Liver (tissue), 9 donors: ENCODE data around the gene CCDC51. TPM values are rescaled to one million over a fixed set of nuclear protein-coding genes. Genes with fewer than 3 reads are reported as not detected.

Experiments
- DNase-seq: peaks from one replicate; pipeline ENCODE4 v3.0.0-alpha.2; 2017; ENCODE audit warnings: low spot score
- H3K27ac ChIP-seq, 2 donors: one replicate each; pipeline ENCODE4 v1.7.0; 2013; ENCODE audit warnings: inconsistent platforms in 2 of 2, low read length in 2 of 2, control low read depth in 1 of 2, low read depth in 1 of 2, mild to moderate bottlenecking in 1 of 2
- H3K27me3 ChIP-seq, 4 donors: one replicate each; pipeline versions ENCODE4 v1.6.1 to v1.7.0; 2013; ENCODE audit warnings: low read length in 3 of 4, inconsistent platforms in 1 of 4, mild to moderate bottlenecking in 1 of 4, moderate library complexity in 1 of 4; ENCODE audit not compliant: control insufficient read depth in 4 of 4, insufficient read depth in 4 of 4
- H3K36me3 ChIP-seq, 4 donors: one replicate each; pipeline versions ENCODE4 v1.6.1 to v1.7.0; 2013; ENCODE audit warnings: low read length in 3 of 4, mild to moderate bottlenecking in 3 of 4, low read depth in 1 of 4, moderate library complexity in 1 of 4; ENCODE audit not compliant: control insufficient read depth in 4 of 4, insufficient read depth in 3 of 4
- H3K4me1 ChIP-seq, 4 donors: one replicate each; pipeline versions ENCODE4 v1.6.1 to v1.7.0; 2013; ENCODE audit warnings: low read length in 3 of 4, mild to moderate bottlenecking in 3 of 4, moderate library complexity in 1 of 4; ENCODE audit not compliant: control insufficient read depth in 4 of 4, insufficient read depth in 4 of 4
- H3K4me3 ChIP-seq, 3 donors: one replicate each; pipeline versions ENCODE4 v1.6.1 to v1.7.0; 2013; ENCODE audit warnings: low read length in 3 of 3, control low read depth in 1 of 3, low read depth in 1 of 3, mild to moderate bottlenecking in 1 of 3
- H3K9ac ChIP-seq, 2 donors: one replicate each; pipeline ENCODE4 v1.7.0; 2013; ENCODE audit warnings: low read length in 2 of 2, mild to moderate bottlenecking in 2 of 2, moderate library complexity in 2 of 2, control low read depth in 1 of 2, low read depth in 1 of 2
- H3K9me3 ChIP-seq, 4 donors: one replicate each; pipeline versions ENCODE4 v1.6.1 to v1.7.0; 2013; ENCODE audit warnings: low read length in 3 of 4; ENCODE audit not compliant: control insufficient read depth in 4 of 4
- EGR1 ChIP-seq, 2 donors: IDR thresholded peaks; 2 replicates each; pipeline ENCODE4 v1.6.1; 2016 to 2018; ENCODE audit warnings: antibody characterized with exemption in 2 of 2, low read depth in 2 of 2
- FOXA1 ChIP-seq: IDR thresholded peaks from 2 replicates; pipeline ENCODE4 v1.6.1; 2016; ENCODE audit warnings: antibody characterized with exemption
- FOXA2 ChIP-seq: IDR thresholded peaks from 2 replicates; pipeline ENCODE4 v1.6.1; 2016; ENCODE audit warnings: antibody characterized with exemption
- GABPA ChIP-seq, 2 donors: IDR thresholded peaks in 1 of 2; conservative IDR thresholded peaks in 1 of 2; 2 replicates each; pipeline ENCODE4 v1.6.1; 2016; ENCODE audit warnings: antibody characterized with exemption in 2 of 2, mild to moderate bottlenecking in 1 of 2, moderate library complexity in 1 of 2
- JUND ChIP-seq, 2 donors: IDR thresholded peaks; 2 replicates each; pipeline ENCODE4 v1.6.1; 2016; ENCODE audit warnings: antibody characterized with exemption in 2 of 2
- RAD21 ChIP-seq, 2 donors: IDR thresholded peaks; 2 replicates each; pipeline ENCODE4 v1.6.1; 2016; ENCODE audit warnings: antibody characterized with exemption in 2 of 2, mild to moderate bottlenecking in 2 of 2
- SP1 ChIP-seq: IDR thresholded peaks from 2 replicates; pipeline ENCODE4 v1.6.1; 2018; ENCODE audit warnings: antibody characterized with exemption, mild to moderate bottlenecking
- TAF1 ChIP-seq: conservative IDR thresholded peaks from 2 replicates; pipeline ENCODE4 v1.6.1; 2016; ENCODE audit warnings: antibody characterized with exemption, mild to moderate bottlenecking
- YY1 ChIP-seq: IDR thresholded peaks from 2 replicates; pipeline ENCODE4 v1.6.1; 2016; ENCODE audit warnings: antibody characterized with exemption, mild to moderate bottlenecking
- WGBS: extraction: QIAGEN DNeasy Blood & Tissue Kit; methylation state at CpG from one replicate; pipeline ENCODE4 v1.1.7; 2013; 5-methylcytosine and 5-hydroxymethylcytosine counted together
- polyA plus RNA-seq, 2 donors: library from polyadenylated mRNA; stranded (reverse) in 1 of 2; unstranded in 1 of 2; fragments of 200-250 nt in 1 of 2; fragments of >200 nt in 1 of 2; fragmentation: Nextera tagmentation in 1 of 2; extraction: Ambion mirVana in 1 of 2; gene quantifications; one replicate each; pipeline versions ENCODE4 v1.2.1 to v1.2.3, GENCODE V29; 2013 to 2015
- total RNA-seq, 2 donors: library from RNA; depleted of rRNA; stranded (reverse); fragments of >200 nt; gene quantifications; one replicate each; pipeline ENCODE4 v1.2.3, GENCODE V29; 2014
- TF ChIP-seq, protein P1 (sequence below): IDR thresholded peaks from 2 replicates; pipeline ENCODE4 v1.6.1; 2016; ENCODE audit warnings: antibody characterized with exemption
- TF ChIP-seq, protein P2 (sequence below): IDR thresholded peaks from 2 replicates; pipeline ENCODE4 v1.6.1; 2016; ENCODE audit warnings: antibody characterized with exemption
- TF ChIP-seq, protein P3 (sequence below): IDR thresholded peaks from 2 replicates; pipeline ENCODE4 v1.6.1; 2016; ENCODE audit warnings: antibody characterized with exemption
- donor health status: healthy.
- donor health status: healthy.
- donor health status: healthy.
- donor health status: healthy.
- donor health status: healthy.

CCDC51 gene
- total and polyA plus RNA-seq, 4 donors = 7.9 to 13.7 (median 11.0) TPM

DNA sequence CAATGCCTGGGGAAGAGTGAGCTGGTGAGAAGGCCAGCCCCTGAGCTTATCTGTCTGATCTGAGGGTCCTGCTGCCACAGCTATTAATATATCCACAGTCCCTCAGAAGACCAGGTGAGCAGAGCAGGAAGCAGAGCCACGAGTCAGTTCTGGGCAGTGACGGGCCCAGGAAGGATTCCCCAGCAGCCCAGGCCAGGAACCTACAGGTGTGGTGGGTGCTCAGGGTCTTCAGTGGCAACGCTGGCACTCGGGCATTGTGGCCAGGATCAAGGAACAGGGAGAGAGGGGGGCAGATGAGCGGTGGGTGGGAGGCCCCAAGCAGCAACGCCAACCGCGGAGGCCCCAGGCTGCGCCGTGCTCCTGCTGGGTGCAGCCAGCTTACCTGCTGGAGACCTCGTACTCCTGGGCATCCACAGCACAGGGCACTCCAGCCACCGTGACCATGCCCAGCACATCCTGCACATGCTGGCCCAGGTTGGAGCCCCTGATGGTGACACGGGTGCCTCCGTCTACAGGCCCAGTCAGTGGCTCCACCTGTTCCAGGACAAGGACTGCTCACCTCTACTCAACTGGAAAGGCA is 22.3 kb downstream of the CCDC51 start:
- Histone ChIP-seq H3K9ac (no peak overlapping the region), H3K27me3 (no peaks in the 10 kb centered on the region), H3K4me1 (peaks cover 0 to 16% (median 8%) of the 10 kb centered on the region in 4 donors), H3K9me3 (no peaks in the 10 kb centered on the region), H3K4me3 (no peak overlapping the region), H3K27ac (no peak overlapping the region), H3K36me3 (peaks cover 15 to 76% (median 39%) of the 10 kb centered on the region in 4 donors)
- TF ChIP-seq TAF1 (no peak), YY1 (no peak), JUND (IDR thresholded peaks at IDR 0.05) (no peak), EGR1 (IDR thresholded peaks at IDR 0.05; ENCODE audit: low read depth in 2 of 2) (no peak), GABPA (IDR thresholded peaks at IDR 0.05 in 1 of 2, conservative IDR thresholded peaks at IDR 0.05 in 1 of 2) (no peak), FOXA2 (no peak)
- TF ChIP-seq, protein P1, sequence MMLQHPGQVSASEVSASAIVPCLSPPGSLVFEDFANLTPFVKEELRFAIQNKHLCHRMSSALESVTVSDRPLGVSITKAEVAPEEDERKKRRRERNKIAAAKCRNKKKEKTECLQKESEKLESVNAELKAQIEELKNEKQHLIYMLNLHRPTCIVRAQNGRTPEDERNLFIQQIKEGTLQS = no peak
- TF ChIP-seq, protein P2, sequence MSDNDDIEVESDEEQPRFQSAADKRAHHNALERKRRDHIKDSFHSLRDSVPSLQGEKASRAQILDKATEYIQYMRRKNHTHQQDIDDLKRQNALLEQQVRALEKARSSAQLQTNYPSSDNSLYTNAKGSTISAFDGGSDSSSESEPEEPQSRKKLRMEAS = no peak
- no peak for DNase-seq
- WGBS = 94% methylated on average over 14 of the region's 14 CpGs

DNA sequence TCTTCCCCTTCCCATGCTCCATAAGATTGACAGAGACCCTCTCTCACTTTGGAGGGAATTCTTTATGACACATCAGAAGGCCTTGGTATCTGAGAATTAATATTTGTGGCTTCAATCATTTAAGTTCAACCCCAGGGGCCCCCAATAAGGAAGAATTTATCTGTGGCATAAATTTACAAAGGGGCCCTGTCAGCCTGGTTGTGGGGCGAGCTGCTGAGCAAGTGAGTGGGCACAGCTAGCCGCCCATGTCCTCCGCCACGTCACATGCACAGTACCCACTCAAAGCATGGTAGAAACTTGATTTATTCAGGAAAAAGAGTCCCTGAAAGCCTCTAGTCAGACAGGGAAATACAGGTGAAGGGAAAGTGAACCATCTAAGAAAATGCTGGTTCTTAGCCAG is 23.4 kb downstream of the CCDC51 start:
- Histone ChIP-seq H3K27ac (no peak overlapping the region), H3K27me3 (no peaks in the 10 kb centered on the region), H3K9me3 (no peaks in the 10 kb centered on the region), H3K9ac (no peak overlapping the region), H3K4me3 (no peak overlapping the region), H3K36me3 (peaks cover 15 to 86% (median 44%) of the 10 kb centered on the region in 4 donors), H3K4me1 (peaks cover 0 to 8% (median 2%) of the 10 kb centered on the region in 4 donors)
- WGBS = 97% methylated on average over 4 of the region's 4 CpGs
- TF ChIP-seq, protein P3, sequence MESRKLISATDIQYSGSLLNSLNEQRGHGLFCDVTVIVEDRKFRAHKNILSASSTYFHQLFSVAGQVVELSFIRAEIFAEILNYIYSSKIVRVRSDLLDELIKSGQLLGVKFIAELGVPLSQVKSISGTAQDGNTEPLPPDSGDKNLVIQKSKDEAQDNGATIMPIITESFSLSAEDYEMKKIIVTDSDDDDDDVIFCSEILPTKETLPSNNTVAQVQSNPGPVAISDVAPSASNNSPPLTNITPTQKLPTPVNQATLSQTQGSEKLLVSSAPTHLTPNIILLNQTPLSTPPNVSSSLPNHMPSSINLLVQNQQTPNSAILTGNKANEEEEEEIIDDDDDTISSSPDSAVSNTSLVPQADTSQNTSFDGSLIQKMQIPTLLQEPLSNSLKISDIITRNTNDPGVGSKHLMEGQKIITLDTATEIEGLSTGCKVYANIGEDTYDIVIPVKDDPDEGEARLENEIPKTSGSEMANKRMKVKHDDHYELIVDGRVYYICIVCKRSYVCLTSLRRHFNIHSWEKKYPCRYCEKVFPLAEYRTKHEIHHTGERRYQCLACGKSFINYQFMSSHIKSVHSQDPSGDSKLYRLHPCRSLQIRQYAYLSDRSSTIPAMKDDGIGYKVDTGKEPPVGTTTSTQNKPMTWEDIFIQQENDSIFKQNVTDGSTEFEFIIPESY = no peak
- no peak for DNase-seq

DNA sequence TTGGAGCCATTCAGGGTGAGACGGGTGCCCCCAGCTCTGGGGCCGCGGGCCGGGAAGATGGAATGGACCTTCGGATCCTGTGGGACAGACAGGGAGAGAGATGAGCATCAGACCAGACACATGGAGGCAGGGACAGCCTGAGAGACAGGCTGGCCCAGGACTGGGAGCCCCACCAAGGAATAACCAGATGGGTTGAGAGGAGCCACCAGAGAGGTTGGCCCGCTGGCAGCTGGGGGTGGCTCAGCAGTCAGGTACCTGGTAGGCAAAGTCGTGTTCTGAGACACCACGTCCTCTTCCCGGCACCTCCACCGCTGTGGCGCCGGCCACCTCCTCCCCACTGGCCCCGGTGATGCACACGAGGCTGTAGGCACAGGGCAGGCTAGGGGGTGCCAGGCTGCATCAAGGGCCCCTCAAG is 23.8 kb downstream of the CCDC51 start:
- WGBS = 91% methylated on average over 14 of the region's 14 CpGs
- Histone ChIP-seq H3K27ac (no peak overlapping the region), H3K4me1 (peaks cover 0 to 4% (median 1%) of the 10 kb centered on the region in 4 donors), H3K36me3 (peaks cover 15 to 90% (median 46%) of the 10 kb centered on the region in 4 donors), H3K9ac (no peak overlapping the region), H3K27me3 (no peaks in the 10 kb centered on the region), H3K4me3 (no peak overlapping the region), H3K9me3 (no peaks in the 10 kb centered on the region)
- no peak for TF ChIP-seq RAD21 (IDR thresholded peaks at IDR 0.05)
- TF ChIP-seq, protein P2 = no peak
- TF ChIP-seq SP1 = no peak
- no peak for TF ChIP-seq FOXA1
- no peak for DNase-seq
